Cardiac muscle cell (in vitro differentiated cells and primary cell): ENCODE data around the gene ZGPAT. TPM values are rescaled to one million over a fixed set of nuclear protein-coding genes. Genes with fewer than 3 reads are reported as not detected.

Experiments
- DNase-seq, 2 donors: peaks; one replicate each; pipeline versions ENCODE4 v3.0.0 to v3.0.0-alpha.2; 2010 to 2017; ENCODE audit warnings: low read depth in 1 of 2, low spot score in 1 of 2
- H3K27ac ChIP-seq: fragments of 200-600 bp; sonication (generic); 2 replicates; pipeline ENCODE4 v1.5.1; 2016
- H3K27me3 ChIP-seq: fragments of 200-600 bp; sonication (generic); 2 replicates; pipeline ENCODE4 v1.6.0; 2016; ENCODE audit warnings: control low read depth
- H3K36me3 ChIP-seq: fragments of 200-600 bp; sonication (generic); 2 replicates; pipeline ENCODE4 v1.5.1; 2016; ENCODE audit warnings: control low read depth
- H3K4me1 ChIP-seq: fragments of 200-600 bp; sonication (generic); 2 replicates; pipeline ENCODE4 v1.8.1; 2017; ENCODE audit warnings: low read depth, mild to moderate bottlenecking, mixed run types
- H3K4me3 ChIP-seq: fragments of 200-600 bp; sonication (generic); 2 replicates; pipeline ENCODE4 v1.5.1; 2016; ENCODE audit warnings: mild to moderate bottlenecking
- H3K9me3 ChIP-seq: fragments of 200-600 bp; sonication (generic); 2 replicates; pipeline ENCODE4 v1.5.1; 2017; ENCODE audit warnings: low read depth, mild to moderate bottlenecking, control low read depth
- polyA plus RNA-seq: library from polyadenylated mRNA; unstranded; fragments of >200 nt; fragmentation: Nextera tagmentation; extraction: Ambion mirVana; gene quantifications from 2 replicates; pipeline ENCODE4 v1.2.1, GENCODE V29; 2016
- total RNA-seq: library from RNA; depleted of rRNA; stranded (reverse); fragments of >200 nt; gene quantifications from 2 replicates; pipeline ENCODE4 v1.2.3, GENCODE V29; 2016
- TF ChIP-seq, protein P1 (sequence below): IDR thresholded peaks from 2 replicates; pipeline ENCODE4 v1.5.1; 2012; ENCODE audit warnings: low read depth, mild to moderate bottlenecking, low read length

Gene ZGPAT
- total and polyA plus RNA-seq, 2 experiments from 2014 or later: 36.3 to 37.5 TPM

- H3K9me3 ChIP-seq: no peaks in the 10 kb centered on the region
- H3K36me3 ChIP-seq: no peaks in the 10 kb centered on the region
- H3K27me3 ChIP-seq: no peaks in the 10 kb centered on the region
- TF ChIP-seq, protein P1, sequence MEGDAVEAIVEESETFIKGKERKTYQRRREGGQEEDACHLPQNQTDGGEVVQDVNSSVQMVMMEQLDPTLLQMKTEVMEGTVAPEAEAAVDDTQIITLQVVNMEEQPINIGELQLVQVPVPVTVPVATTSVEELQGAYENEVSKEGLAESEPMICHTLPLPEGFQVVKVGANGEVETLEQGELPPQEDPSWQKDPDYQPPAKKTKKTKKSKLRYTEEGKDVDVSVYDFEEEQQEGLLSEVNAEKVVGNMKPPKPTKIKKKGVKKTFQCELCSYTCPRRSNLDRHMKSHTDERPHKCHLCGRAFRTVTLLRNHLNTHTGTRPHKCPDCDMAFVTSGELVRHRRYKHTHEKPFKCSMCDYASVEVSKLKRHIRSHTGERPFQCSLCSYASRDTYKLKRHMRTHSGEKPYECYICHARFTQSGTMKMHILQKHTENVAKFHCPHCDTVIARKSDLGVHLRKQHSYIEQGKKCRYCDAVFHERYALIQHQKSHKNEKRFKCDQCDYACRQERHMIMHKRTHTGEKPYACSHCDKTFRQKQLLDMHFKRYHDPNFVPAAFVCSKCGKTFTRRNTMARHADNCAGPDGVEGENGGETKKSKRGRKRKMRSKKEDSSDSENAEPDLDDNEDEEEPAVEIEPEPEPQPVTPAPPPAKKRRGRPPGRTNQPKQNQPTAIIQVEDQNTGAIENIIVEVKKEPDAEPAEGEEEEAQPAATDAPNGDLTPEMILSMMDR: no peak
- H3K27ac ChIP-seq: no peak overlapping the region
- DNase-seq: no peak
- H3K4me1 ChIP-seq: peaks cover 4% of the 10 kb centered on the region
- no peak overlapping the region for H3K4me3 ChIP-seq
These were observed 48.8 kb downstream of the ZGPAT start for GRCh38 chr20:63756648-63756991.

DNA sequence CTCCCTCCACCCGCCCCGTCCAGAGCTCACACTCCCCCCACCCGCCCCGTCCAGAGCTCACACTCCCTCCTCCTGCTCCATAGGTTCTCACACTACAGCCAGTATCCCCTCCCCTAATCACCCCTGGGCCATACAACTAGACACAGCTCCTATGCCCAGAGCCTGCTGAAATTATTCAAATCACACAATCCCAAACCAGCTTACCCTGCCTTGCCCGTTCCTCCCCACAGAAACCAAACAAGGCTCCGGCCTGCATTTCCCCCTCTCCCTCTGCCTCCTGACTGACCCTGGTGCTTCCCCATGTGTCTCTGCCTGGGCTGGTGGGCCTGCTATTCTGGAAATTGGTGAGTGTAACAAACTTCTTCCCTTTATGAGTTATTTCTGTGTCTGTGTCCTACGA lies 50.3 kb downstream of the ZGPAT start:
- Histone ChIP-seq H3K4me1 (peaks cover 4% of the 10 kb centered on the region), H3K4me3 (no peak overlapping the region), H3K27me3 (no peaks in the 10 kb centered on the region), H3K36me3 (peaks cover 2% of the 10 kb centered on the region), H3K27ac (no peak overlapping the region), H3K9me3 (no peaks in the 10 kb centered on the region)
- DNase-seq: no peak
- TF ChIP-seq, protein P1: no peak

DNA sequence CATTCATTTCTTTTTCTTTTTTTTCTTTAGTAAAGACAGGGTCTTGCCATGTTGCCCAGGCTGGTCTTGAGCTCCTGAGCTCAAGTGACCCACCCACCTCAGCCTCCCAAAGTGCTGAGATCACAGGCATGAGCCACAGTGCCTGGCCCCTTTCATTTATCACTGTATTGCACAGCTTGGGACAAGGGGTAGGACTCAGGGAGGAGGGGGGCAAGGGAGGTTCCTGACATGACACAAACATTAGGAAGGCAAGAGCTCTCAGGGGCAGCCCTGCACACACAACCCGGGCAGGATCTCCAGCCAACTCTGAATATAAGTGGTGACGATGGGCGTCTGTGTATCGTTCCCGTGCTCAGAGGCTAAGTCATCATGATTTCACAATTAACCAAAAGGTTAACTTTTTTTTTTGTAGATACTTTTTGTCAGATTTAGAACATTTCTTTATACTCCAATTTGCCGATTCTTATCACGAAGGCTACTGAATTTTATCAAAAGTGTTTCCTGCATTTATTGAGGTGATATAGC lies 51.6 kb downstream of the ZGPAT start:
- Histone ChIP-seq H3K4me3 (no peak overlapping the region), H3K4me1 (no peaks in the 10 kb centered on the region), H3K36me3 (peaks cover 4% of the 10 kb centered on the region), H3K9me3 (no peaks in the 10 kb centered on the region), H3K27ac (no peak overlapping the region), H3K27me3 (no peaks in the 10 kb centered on the region)
- TF ChIP-seq, protein P1: no peak
- DNase-seq: peak in 1 of 2 donors; percentile 25

- Histone ChIP-seq H3K27me3 (no peaks in the 10 kb centered on the region), H3K27ac (no peak overlapping the region), H3K4me3 (no peak overlapping the region), H3K4me1 (no peaks in the 10 kb centered on the region), H3K9me3 (no peaks in the 10 kb centered on the region), H3K36me3 (peaks cover 22% of the 10 kb centered on the region)
- TF ChIP-seq, protein P1: no peak
- DNase-seq: peak in 1 of 2 donors; percentile 5
These were observed 57.4 kb downstream of the ZGPAT start for GRCh38 chr20:63765082-63765873.

DNA sequence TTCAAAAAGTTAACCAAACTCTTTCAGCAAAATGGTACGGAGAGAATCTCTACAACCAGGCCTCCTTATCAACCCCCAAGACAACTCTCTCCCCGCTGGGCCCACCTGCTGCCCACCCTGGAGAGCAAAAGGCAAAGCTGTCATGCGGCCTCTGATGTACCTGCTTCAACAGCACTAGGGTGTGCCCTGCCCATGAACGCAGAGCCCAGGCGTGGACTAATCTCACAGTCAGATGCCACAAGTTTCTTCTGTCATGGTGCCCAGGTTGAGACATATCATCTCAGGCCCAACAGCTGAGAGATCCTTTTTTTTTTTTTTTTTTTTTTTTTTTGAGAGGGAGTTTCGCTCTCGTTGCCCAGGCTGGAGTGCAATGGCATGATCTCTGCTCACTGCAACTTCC lies 58.1 kb downstream of the ZGPAT start:
- no peak for DNase-seq
- no peak overlapping the region for H3K27ac ChIP-seq
- H3K9me3 ChIP-seq: no peaks in the 10 kb centered on the region
- H3K4me3 ChIP-seq: no peak overlapping the region
- H3K36me3 ChIP-seq: peaks cover 25% of the 10 kb centered on the region
- no peaks in the 10 kb centered on the region for H3K4me1 ChIP-seq
- H3K27me3 ChIP-seq: no peaks in the 10 kb centered on the region
- TF ChIP-seq, protein P1: no peak
